DOHH2 (cell line): ENCODE measurements around the gene ALOX5.
A peak's percentile ranks its signal among the peaks of the same experiment; 100 is the strongest.

Experiments
- H3F3A ChIP-seq: fragments of 200-600 bp; sonication (generic), shearing (Covaris generic); 2 replicates; pipeline ENCODE4 v1.6.0; 2016; ENCODE audit warnings: antibody characterized with exemption, mild to moderate bottlenecking; ENCODE audit not compliant: control insufficient read depth, insufficient read depth
- H3K27ac ChIP-seq: fragments of 200-600 bp; sonication (generic); 2 replicates; pipeline ENCODE4 v1.5.1; 2014; ENCODE audit warnings: low read depth, mild to moderate bottlenecking, low read length, moderate library complexity
- H3K27me3 ChIP-seq: fragments of 200-600 bp; sonication (generic); 2 replicates; pipeline ENCODE4 v1.6.1; 2014; ENCODE audit warnings: mild to moderate bottlenecking, low read length, mixed read lengths; ENCODE audit not compliant: control insufficient read depth
- H3K36me3 ChIP-seq: fragments of 200-600 bp; sonication (generic); 2 replicates; pipeline ENCODE4 v1.6.1; 2014; ENCODE audit warnings: mild to moderate bottlenecking, low read length, moderate library complexity, mixed read lengths; ENCODE audit not compliant: control insufficient read depth
- H3K4me1 ChIP-seq: fragments of 200-600 bp; sonication (generic); 2 replicates; pipeline ENCODE4 v1.6.1; 2014; ENCODE audit warnings: mild to moderate bottlenecking, low read length, mixed read lengths; ENCODE audit not compliant: control insufficient read depth
- H3K4me2 ChIP-seq: fragments of 200-600 bp; sonication (generic); 2 replicates; pipeline ENCODE4 v1.6.0; 2014; ENCODE audit warnings: mild to moderate bottlenecking, low read length, moderate library complexity
- H3K4me3 ChIP-seq: fragments of 200-600 bp; sonication (generic); 2 replicates; pipeline ENCODE4 v1.5.1; 2014; ENCODE audit warnings: mild to moderate bottlenecking, low read length, mixed read lengths
- H3K79me2 ChIP-seq: fragments of 200-600 bp; sonication (generic); 2 replicates; pipeline ENCODE4 v1.6.1; 2014; ENCODE audit warnings: mild to moderate bottlenecking, low read length, mixed read lengths; ENCODE audit not compliant: control insufficient read depth
- H3K9me2 ChIP-seq: fragments of 200-600 bp; sonication (generic); replicated peaks from 2 replicates; pipeline ENCODE4 v1.6.1; 2014; ENCODE audit warnings: mild to moderate bottlenecking, low read length, mixed read lengths; ENCODE audit not compliant: control insufficient read depth
- H3K9me3 ChIP-seq: fragments of 200-600 bp; sonication (generic); 2 replicates; pipeline ENCODE4 v1.6.1; 2014; ENCODE audit warnings: antibody characterized with exemption, low read length, mixed read lengths; ENCODE audit not compliant: control insufficient read depth, insufficient read depth
- H4K20me1 ChIP-seq: fragments of 200-600 bp; sonication (generic); 2 replicates; pipeline ENCODE4 v1.6.0; 2014; ENCODE audit warnings: low read depth, mild to moderate bottlenecking, antibody characterized with exemption, low read length, moderate library complexity; ENCODE audit not compliant: control insufficient read depth, insufficient read depth
- EZH2phosphoT487 ChIP-seq: fragments of 200-600 bp; sonication (generic); IDR thresholded peaks from 2 replicates; pipeline ENCODE4 v1.6.1; 2017; ENCODE audit warnings: borderline replicate concordance, mild to moderate bottlenecking, antibody characterized with exemption, low read length, moderate library complexity, mixed read lengths
- TF ChIP-seq, protein P1 (sequence below): fragments of 200-600 bp; sonication (generic); IDR thresholded peaks from one replicate; pipeline ENCODE4 v1.5.1; 2014; ENCODE audit warnings: antibody characterized with exemption, mild to moderate bottlenecking, low read depth, low read length; ENCODE audit not compliant: poor library complexity, severe bottlenecking

ALOX5 gene

DNA sequence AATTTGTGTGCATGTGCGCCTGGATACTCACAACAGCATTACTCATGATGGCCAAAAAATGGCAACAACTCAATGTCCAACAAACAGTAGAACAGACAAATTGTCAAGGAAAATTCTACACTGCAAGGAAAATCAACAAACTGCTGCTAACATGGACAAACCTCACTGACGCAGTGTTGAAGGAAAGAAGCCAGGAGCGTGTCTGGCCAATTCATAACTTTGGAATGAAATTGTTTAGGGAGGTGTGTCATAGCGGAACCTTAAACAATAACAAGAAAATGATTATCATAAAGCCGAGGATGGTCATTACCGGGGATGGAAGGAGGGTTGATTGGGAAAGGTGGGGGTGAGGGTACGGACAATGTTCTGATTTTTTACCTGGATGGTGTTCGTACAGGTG, 29.1 kb downstream of the ALOX5 start:
- Histone ChIP-seq H3K79me2 (peaks cover 99% of the 10 kb centered on the region), H3K4me2 (no peak overlapping the region), H3K4me1 (peaks cover 17% of the 10 kb centered on the region), H3K4me3 (no peak overlapping the region), H3K36me3 (peaks cover 98% of the 10 kb centered on the region), H3K9me2 (no peaks in the 10 kb centered on the region), H3K27me3 (no peaks in the 10 kb centered on the region), H3F3A (peaks cover 17% of the 10 kb centered on the region; the same call in 1 of the 2 replicates), H3K9me3 (no peaks in the 10 kb centered on the region), H4K20me1 (no peaks in the 10 kb centered on the region), H3K27ac (no peak overlapping the region)
- TF ChIP-seq, protein P1, sequence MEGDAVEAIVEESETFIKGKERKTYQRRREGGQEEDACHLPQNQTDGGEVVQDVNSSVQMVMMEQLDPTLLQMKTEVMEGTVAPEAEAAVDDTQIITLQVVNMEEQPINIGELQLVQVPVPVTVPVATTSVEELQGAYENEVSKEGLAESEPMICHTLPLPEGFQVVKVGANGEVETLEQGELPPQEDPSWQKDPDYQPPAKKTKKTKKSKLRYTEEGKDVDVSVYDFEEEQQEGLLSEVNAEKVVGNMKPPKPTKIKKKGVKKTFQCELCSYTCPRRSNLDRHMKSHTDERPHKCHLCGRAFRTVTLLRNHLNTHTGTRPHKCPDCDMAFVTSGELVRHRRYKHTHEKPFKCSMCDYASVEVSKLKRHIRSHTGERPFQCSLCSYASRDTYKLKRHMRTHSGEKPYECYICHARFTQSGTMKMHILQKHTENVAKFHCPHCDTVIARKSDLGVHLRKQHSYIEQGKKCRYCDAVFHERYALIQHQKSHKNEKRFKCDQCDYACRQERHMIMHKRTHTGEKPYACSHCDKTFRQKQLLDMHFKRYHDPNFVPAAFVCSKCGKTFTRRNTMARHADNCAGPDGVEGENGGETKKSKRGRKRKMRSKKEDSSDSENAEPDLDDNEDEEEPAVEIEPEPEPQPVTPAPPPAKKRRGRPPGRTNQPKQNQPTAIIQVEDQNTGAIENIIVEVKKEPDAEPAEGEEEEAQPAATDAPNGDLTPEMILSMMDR: no peak
- no peak for TF ChIP-seq EZH2phosphoT487

DNA sequence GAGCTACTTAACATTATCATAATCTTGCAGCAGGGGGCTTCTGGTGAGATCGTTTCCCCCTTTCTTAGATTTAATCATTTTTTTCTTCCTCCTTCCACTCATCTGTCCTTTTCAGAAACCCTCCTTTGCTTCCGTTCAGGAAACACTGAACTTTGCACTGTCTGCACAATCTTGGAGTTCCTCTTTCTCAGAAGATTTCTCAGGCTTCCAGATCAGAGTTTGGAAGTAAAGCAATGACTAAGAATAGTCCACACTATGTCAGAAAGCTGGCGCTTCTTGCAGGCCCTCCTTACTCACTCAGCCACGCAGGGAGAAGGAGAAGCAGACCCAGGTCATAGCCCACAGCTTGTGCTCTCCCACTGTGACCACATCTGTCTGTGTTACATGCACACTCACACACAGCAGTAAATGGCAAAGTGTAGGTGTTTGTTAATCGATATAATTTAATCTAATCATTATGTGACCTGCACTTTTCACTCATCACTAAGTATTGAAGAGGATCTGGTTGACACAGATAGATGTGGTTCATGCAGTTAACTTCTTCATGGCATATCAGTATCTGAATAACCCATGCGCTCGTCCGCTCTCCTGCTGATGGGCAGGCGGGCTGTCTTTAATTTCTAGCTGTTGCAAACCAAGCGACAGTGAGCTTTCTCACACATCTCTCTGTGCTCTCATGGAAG, 30.2 kb downstream of the ALOX5 start:
- no peaks in the 10 kb centered on the region for H3K9me2 ChIP-seq
- no peaks in the 10 kb centered on the region for H3K27me3 ChIP-seq
- no peaks in the 10 kb centered on the region for H3K9me3 ChIP-seq
- H3K4me1 ChIP-seq: peaks cover 17% of the 10 kb centered on the region
- H3F3A ChIP-seq: peaks cover 16% of the 10 kb centered on the region; the same call in 1 of the 2 replicates
- H3K79me2 ChIP-seq: peaks cover 99% of the 10 kb centered on the region
- TF ChIP-seq, protein P1: no peak
- TF ChIP-seq EZH2phosphoT487: no peak
- H3K36me3 ChIP-seq: peaks cover 98% of the 10 kb centered on the region
- no peak overlapping the region for H3K4me2 ChIP-seq
- H3K4me3 ChIP-seq: no peak overlapping the region
- 0 out of 2 replicates have a peak overlapping the region, but pooled peaks have one; percentile 10 for H3K27ac ChIP-seq
- no peaks in the 10 kb centered on the region for H4K20me1 ChIP-seq

DNA sequence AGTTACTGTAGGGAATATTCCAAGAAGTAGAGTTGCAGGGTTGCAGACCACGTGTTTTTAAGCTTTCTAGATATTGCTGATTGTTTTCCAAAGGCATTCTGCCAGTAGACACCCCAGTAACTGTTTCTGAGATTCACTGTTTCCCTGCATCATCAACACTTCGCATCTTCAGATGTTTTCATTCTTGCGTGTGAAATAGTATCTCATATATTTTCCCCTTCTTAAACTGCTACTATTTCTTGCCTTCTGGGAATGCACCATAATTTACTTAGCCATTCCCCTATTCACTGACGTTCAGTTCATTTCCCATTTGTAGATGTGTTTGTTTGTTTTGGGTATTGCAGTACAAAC, 30.7 kb downstream of the ALOX5 start:
- Histone ChIP-seq H3K36me3 (peaks cover 98% of the 10 kb centered on the region), H3K9me2 (no peaks in the 10 kb centered on the region), H3K27ac (no peak overlapping the region), H3K4me1 (peaks cover 17% of the 10 kb centered on the region), H3K27me3 (no peaks in the 10 kb centered on the region), H3K79me2 (peaks cover 99% of the 10 kb centered on the region), H3F3A (peaks cover 12% of the 10 kb centered on the region; the same call in 1 of the 2 replicates), H3K9me3 (no peaks in the 10 kb centered on the region), H3K4me2 (no peak overlapping the region), H3K4me3 (no peak overlapping the region), H4K20me1 (no peaks in the 10 kb centered on the region)
- no peak for TF ChIP-seq EZH2phosphoT487
- TF ChIP-seq, protein P1: no peak

DNA sequence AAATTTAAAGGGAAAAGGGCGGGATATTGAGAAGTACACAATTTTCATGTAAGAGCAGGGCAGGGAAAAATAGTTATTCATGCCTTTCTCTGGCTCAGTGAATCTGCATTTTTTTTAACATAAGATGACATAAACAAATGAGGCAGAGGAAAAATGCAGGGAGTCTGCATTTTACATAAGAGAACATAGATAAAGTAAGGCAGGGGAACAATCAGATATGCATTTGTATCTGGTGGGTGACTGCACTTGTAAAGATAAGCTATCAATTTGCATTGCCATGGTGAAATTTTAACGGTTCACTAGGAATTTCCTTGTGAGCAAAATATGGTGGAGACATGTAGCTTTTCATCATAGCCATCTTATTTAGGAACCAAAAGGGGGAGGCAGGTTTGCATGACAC, 33.5 kb downstream of the ALOX5 start:
- Histone ChIP-seq H3F3A (peaks cover 2% of the 10 kb centered on the region; the same call in 1 of the 2 replicates), H3K9me2 (no peaks in the 10 kb centered on the region), H3K27me3 (no peaks in the 10 kb centered on the region), H3K36me3 (peaks cover 100% of the 10 kb centered on the region), H4K20me1 (no peaks in the 10 kb centered on the region), H3K4me2 (no peak overlapping the region), H3K9me3 (no peaks in the 10 kb centered on the region), H3K4me3 (no peak overlapping the region), H3K79me2 (peaks cover 100% of the 10 kb centered on the region), H3K27ac (no peak overlapping the region), H3K4me1 (peaks cover 12% of the 10 kb centered on the region)
- TF ChIP-seq, protein P1: no peak
- no peak for TF ChIP-seq EZH2phosphoT487
